Measurements from ENCODE around the gene EDN3.

EDN3 gene

DNA sequence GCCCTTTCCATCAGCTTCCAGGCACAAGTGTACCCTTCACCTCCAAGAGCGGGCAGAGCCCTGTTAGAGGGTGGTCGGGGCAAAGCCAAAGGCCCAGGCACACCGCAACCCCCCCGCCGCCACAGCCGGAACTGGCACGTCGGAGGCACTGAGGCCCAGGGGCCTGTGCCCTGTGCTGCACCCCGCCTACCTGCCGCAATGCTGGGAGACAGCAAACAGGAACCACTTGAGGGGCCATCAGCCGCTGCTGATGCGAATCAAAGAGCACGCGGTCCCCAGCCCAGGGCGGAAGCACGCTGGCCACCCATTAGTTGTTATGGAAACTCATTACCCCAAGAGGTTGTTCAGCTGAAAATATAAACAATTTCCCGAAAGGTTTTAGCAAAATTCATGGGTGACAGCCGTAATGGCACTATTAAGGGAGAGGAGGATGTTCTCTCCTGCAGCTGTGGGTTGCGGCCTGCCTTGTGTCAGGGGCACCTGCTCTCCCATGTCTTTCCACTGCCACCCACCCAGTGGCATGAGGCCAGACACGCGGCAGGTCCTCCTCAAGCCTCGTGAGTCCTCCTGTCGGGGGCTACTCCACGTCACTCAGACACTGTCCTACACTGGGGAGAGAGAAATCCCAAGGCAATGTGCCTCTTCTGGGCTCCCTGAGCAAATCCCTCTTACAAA, 65.3 kb downstream of the EDN3 start:
- no peak for DNase-seq

- DNase-seq, result no peak
These were observed 71.0 kb downstream of the EDN3 start for GRCh38 chr20:59371431-59371830.

GRCh38 chr20:59374261-59374660, 73.8 kb downstream of the EDN3 start:
- DNase-seq, result no peak

DNA sequence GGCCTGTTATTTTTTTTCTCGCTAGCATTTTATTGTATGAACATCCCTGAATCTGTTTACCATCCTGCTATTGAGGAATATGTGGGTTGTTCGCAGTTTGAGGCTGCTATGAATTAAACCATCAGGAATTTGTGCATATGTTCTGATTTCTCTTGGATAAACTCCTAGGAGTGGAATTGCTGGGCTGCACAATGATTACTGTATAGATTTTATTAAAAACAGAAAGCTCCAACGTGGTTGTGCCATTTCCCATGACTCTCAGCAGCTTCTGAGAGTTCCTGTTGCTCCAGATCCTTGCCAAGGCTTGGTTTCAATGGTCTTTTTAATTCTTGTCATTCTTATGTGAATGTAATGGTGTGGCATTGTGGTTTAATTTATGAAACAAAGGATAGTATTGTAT, 75.1 kb downstream of the EDN3 start:
- DNase-seq, result no peak

Data from activated CD4-positive, alpha-beta T cell treated with anti-CD3 and anti-CD28 coated beads, Interleukin-2, amount 50 U/mL, for 48 hours (primary cell).